ENCODE data around the gene TNN. TPM values are rescaled to one million over a fixed set of nuclear protein-coding genes. Genes with fewer than 3 reads are reported as not detected.
A peak's percentile ranks its signal among the peaks of the same experiment; 100 is the strongest.
"Not testable (repeated sequence)": the region's sequence is repeated elsewhere in the genome, so short reads cannot be mapped to it uniquely, and the experiment has no call there.

The TNN gene
- total RNA-seq, 2 donors from 2014 or later, result 0.09 TPM; not detected in 1

- H3K4me3 Mint-ChIP-seq, result no peak overlapping the region
- 89 to 100% methylated on average over 2 to 3 of the region's 3 CpGs for WGBS, 2 experiments (ENCODE audit: insufficient coverage in 1 of 2, insufficient read length in 1 of 2)
Observed at GRCh38 chr1:175042650-175043049, 25.0 kb upstream of the TNN start.

GRCh38 chr1:175043824-175044223 is 23.8 kb upstream of the TNN start:
- no peak for TF ChIP-seq CTCF (conservative IDR thresholded peaks at IDR 0.05)
- Mint-ChIP-seq H3K27ac (no peak overlapping the region), H3K36me3 (ENCODE audit: low read depth) (no peaks in the 10 kb centered on the region), H3K4me3 (no peak overlapping the region), H3K9me3 (no peaks in the 10 kb centered on the region), H3K4me1 (no peaks in the 10 kb centered on the region), H3K27me3 (ENCODE audit: insufficient read depth) (no peaks in the 10 kb centered on the region)
- 73 to 91% methylated on average over 15 to 19 of the region's 19 CpGs for WGBS, 2 experiments (ENCODE audit: insufficient coverage in 1 of 2, insufficient read length in 1 of 2)
- Histone ChIP-seq H3K4me1 (ENCODE audit: control insufficient read depth, insufficient read depth, low read length) (no peaks in the 10 kb centered on the region), H3K9ac (ENCODE audit: extremely low read depth, low read length, poor library complexity, severe bottlenecking) (no peak overlapping the region), H3K27me3 (ENCODE audit: control insufficient read depth, insufficient read depth, low read length, poor library complexity, severe bottlenecking) (no peaks in the 10 kb centered on the region), H3K4me3 (ENCODE audit: low read length) (no peak overlapping the region), H3K36me3 (ENCODE audit: control insufficient read depth, insufficient read depth, low read length) (no peaks in the 10 kb centered on the region), H3K9me3 (ENCODE audit: control insufficient read depth, low read length) (no peaks in the 10 kb centered on the region), H3K27ac (ENCODE audit: low read depth, low read length) (peak overlapping the region; percentile 74)
- DNase-seq, result no peak

More at GRCh38 chr1:175042650-175043049, 25.0 kb upstream of the TNN start:
- no peaks in the 10 kb centered on the region for H3K27me3 ChIP-seq (ENCODE audit: control insufficient read depth, insufficient read depth, low read length, poor library complexity, severe bottlenecking)
- no peak overlapping the region for H3K4me3 ChIP-seq (ENCODE audit: low read length)
- H3K9ac ChIP-seq (ENCODE audit: extremely low read depth, low read length, poor library complexity, severe bottlenecking), result no peak overlapping the region
- DNase-seq, result no peak
- no peak for TF ChIP-seq CTCF (conservative IDR thresholded peaks at IDR 0.05)
- H3K27ac ChIP-seq (ENCODE audit: low read depth, low read length), result no peak overlapping the region
- Mint-ChIP-seq H3K9me3 (no peaks in the 10 kb centered on the region), H3K27me3 (ENCODE audit: insufficient read depth) (no peaks in the 10 kb centered on the region), H3K4me1 (no peaks in the 10 kb centered on the region), H3K36me3 (ENCODE audit: low read depth) (no peaks in the 10 kb centered on the region), H3K27ac (no peak overlapping the region)
- no peaks in the 10 kb centered on the region for H3K36me3 ChIP-seq (ENCODE audit: control insufficient read depth, insufficient read depth, low read length)
- H3K9me3 ChIP-seq (ENCODE audit: control insufficient read depth, low read length), result no peaks in the 10 kb centered on the region
- no peaks in the 10 kb centered on the region for H3K4me1 ChIP-seq (ENCODE audit: control insufficient read depth, insufficient read depth, low read length)

GRCh38 chr1:175044591-175044990 is 23.0 kb upstream of the TNN start:
- not testable (repeated sequence) for H3K9me3 ChIP-seq (ENCODE audit: control insufficient read depth, low read length); H3K9ac ChIP-seq (ENCODE audit: extremely low read depth, low read length, poor library complexity, severe bottlenecking); H3K4me1 ChIP-seq (ENCODE audit: control insufficient read depth, insufficient read depth, low read length); DNase-seq; H3K27me3 Mint-ChIP-seq (ENCODE audit: insufficient read depth); H3K4me3 Mint-ChIP-seq; H3K36me3 ChIP-seq (ENCODE audit: control insufficient read depth, insufficient read depth, low read length); H3K4me1 Mint-ChIP-seq; H3K27ac Mint-ChIP-seq; H3K36me3 Mint-ChIP-seq (ENCODE audit: low read depth); H3K9me3 Mint-ChIP-seq; H3K27me3 ChIP-seq (ENCODE audit: control insufficient read depth, insufficient read depth, low read length, poor library complexity, severe bottlenecking); H3K27ac ChIP-seq (ENCODE audit: low read depth, low read length); H3K4me3 ChIP-seq (ENCODE audit: low read length)
- WGBS, 2 experiments (ENCODE audit: insufficient coverage in 1 of 2, insufficient read length in 1 of 2), result 94 to 98% methylated on average over 17 to 18 of the region's 18 CpGs

GRCh38 chr1:175045097-175045496 is 22.5 kb upstream of the TNN start:
- no peaks in the 10 kb centered on the region for H3K9me3 ChIP-seq (ENCODE audit: control insufficient read depth, low read length)
- no peak overlapping the region for H3K4me3 Mint-ChIP-seq
- no peaks in the 10 kb centered on the region for H3K36me3 Mint-ChIP-seq (ENCODE audit: low read depth)
- H3K4me1 Mint-ChIP-seq, result no peaks in the 10 kb centered on the region
- H3K27me3 Mint-ChIP-seq (ENCODE audit: insufficient read depth), result peaks cover 4% of the 10 kb centered on the region
- no peaks in the 10 kb centered on the region for H3K4me1 ChIP-seq (ENCODE audit: control insufficient read depth, insufficient read depth, low read length)
- WGBS, 2 experiments (ENCODE audit: insufficient coverage in 1 of 2, insufficient read length in 1 of 2), result 95 to 96% methylated on average over 14 to 19 of the region's 19 CpGs
- no peak for TF ChIP-seq CTCF (conservative IDR thresholded peaks at IDR 0.05)
- H3K9me3 Mint-ChIP-seq, result no peaks in the 10 kb centered on the region
- no peak for DNase-seq
- H3K27ac ChIP-seq (ENCODE audit: low read depth, low read length), result no peak overlapping the region
- H3K27ac Mint-ChIP-seq, result no peak overlapping the region
- no peaks in the 10 kb centered on the region for H3K36me3 ChIP-seq (ENCODE audit: control insufficient read depth, insufficient read depth, low read length)
- H3K27me3 ChIP-seq (ENCODE audit: control insufficient read depth, insufficient read depth, low read length, poor library complexity, severe bottlenecking), result no peaks in the 10 kb centered on the region
- H3K4me3 ChIP-seq (ENCODE audit: low read length), result no peak overlapping the region
- H3K9ac ChIP-seq (ENCODE audit: extremely low read depth, low read length, poor library complexity, severe bottlenecking), result no peak overlapping the region

All from endodermal cell (in vitro differentiated cells).